Measurements from ENCODE around the gene DIPK1C.

The DIPK1C gene

DNA sequence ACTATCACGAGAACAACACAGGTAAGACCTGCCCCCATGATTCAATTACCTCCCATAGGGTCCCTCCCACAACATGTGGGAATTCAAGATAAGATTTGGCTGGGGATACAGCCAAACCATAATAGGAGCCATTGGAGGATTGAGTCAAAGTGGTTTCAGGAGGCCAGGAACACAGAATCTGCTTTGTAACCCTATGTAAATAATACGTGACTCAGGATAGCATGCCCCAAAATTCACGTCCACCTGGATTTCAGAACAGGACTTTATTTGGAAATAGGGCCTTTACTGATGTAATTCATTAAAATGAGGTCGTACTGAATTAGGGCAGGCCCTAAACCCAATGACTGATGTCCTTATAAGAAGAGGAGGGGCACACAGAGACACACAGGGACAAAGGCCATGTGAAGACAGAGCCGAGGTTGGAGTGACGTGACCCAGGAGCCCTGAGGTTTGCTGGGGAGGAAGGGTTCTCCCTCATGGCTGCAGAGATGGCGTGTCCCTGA lies 23.1 kb upstream of the DIPK1C start:
- no peak for DNase-seq

DNA sequence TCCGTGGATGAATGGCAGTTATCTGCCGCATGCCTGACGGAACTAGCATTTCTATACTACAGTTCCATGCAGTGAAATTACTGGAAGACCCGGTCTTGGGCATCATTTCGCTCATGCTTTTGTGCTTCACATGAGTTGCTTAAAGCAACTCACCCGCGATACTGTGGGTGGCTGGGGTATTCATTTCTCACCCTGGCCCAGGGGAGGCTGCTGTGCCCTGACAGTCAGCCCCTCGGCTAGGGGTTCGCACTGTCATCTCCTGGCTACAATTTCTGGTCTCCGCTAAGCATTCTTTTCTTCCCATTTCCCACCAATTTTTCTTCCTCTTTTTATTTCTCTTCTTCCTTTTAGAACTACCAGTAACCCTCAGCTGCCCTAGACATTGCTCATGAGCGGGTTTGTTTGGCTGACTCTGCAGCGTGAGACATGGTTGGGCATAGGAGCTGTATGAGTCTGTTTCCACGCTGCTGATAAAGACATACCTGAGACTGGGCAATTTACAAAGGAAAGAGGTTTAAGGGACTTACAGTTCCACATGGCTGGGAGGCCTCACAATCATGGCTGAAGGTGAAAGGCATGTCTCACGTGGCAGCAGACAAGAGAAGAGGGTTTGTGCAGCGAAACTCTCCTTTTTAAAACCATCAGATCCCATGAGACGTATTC lies 22.5 kb upstream of the DIPK1C start:
- no peak for DNase-seq

DNA sequence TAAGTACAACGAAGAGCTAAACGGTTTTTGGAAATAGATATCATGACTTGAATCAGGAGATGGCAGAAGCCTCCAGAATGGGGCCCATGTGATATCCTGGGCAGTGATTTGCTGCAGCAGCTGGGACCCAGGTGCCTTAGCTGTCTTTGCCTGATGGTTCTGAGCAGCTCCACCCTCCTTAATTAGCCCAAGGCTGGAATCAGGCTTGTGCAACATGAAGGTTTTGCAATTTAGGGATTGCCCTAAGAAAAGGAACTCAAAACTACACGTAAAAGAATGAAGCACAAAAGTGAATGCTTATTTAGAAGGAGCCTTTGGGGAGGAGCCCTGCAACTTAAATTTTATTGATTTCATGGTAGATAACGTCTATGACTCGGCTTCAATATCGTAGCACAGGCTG lies 21.8 kb upstream of the DIPK1C start:
- DNase-seq = no peak

DNA sequence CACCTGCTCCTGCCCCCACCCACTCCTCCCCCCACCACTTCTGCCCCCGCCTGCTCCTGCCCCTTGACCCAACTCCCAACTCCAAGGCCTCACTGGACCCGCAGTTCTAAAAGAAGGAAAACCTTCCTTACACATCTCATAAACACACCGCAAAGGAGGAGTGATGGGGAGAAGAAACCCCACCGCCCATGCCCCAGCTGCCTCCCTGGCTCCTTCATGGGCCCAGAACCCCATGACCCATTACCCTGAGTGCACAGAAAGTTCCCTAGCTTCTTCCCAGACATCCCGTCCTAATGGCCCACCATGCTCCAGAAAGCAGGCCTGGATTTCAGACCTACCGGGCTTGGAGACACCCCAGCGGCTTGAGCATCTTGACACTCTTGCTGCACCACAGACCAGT lies 21.2 kb upstream of the DIPK1C start:
- no peak for DNase-seq

DNA sequence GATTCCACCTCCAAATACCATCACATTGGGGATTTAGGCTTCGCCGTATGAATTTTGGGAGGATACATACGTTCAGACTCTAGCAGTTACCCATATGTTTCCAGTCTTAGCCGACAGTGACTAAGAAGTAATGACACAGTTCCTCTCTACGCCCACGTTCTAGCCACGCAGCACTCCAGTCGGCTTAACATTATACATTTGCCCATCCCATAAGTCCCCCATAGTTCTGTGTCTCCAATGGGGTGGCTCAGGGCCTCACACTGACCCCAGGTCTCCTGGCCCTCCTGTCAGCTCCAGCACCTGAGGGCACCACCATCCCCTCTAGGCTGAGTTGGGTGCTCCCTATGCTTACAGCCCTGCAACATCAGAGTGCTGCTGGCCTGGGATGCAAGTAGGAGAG lies 20.7 kb upstream of the DIPK1C start:
- no peak for DNase-seq

DNA sequence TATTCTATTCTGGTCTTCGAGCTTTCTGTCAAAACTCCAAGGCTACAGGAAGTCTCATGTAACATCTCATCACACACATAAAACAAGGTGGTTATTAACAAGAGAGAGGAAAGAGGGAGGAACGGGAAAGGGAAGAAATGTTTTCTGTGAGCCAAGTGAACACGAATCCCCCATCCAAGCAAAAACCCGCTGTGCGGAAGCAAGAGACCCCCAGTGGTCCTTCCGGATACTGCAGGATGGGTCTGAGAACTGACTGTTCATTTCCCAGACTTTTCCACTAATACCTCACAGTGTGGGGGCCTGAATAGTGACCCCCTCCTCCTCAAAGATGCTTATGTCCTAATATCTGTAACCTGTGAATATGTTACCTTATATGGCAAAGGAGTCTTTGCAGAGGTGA lies 19.0 kb upstream of the DIPK1C start:
- DNase-seq = no peak

DNA sequence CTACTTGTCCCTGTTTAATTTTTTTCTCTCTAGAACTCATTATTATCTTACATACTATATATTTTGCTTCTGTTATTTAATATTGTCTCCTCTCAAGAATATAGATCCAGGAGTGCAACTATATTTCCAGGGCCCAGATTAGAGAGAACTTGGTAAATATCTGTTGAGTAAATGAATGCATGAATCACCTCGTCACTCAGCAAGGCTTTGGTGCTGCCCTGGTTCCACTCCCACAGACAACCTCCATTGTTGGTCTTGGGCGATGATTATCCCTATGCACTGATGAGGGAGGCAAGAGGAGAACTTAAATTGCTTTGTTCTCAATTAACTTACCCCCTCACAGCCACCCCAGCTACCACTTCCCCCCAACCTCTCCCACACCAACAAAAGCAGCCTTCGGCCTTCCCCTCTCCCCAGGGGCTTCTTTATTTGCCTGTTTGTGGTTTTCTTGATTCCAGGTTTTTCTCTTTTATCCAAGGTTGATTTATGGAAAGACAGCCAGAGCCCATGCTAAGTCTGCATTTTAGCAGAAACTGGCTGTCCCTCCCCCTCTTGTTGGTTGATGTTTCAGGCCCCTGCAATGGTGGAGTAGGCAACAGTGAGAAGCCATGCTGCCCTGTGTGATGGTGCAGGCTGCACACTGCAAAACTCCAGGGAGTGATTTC lies 17.0 kb upstream of the DIPK1C start:
- DNase-seq = no peak

DNA sequence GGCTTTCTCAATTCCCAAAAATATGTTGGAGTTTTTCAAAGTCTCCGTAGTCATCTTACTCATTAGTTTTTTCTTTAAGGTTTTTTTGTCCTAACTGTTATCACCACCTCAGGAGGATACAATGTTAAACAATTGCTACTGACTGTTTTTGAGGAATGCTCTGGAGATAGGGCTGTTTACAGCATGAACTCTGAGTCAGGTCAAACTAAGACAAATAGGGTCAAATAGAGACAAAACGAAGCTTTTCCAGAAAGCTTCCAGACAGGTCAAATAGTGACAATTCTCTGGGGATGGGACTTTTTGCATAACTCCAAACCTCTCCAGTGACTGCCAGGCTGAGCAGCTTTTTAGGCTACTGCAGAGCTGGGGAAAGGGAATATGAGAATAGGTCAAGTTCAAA lies 15.2 kb upstream of the DIPK1C start:
- DNase-seq = no peak

DNA sequence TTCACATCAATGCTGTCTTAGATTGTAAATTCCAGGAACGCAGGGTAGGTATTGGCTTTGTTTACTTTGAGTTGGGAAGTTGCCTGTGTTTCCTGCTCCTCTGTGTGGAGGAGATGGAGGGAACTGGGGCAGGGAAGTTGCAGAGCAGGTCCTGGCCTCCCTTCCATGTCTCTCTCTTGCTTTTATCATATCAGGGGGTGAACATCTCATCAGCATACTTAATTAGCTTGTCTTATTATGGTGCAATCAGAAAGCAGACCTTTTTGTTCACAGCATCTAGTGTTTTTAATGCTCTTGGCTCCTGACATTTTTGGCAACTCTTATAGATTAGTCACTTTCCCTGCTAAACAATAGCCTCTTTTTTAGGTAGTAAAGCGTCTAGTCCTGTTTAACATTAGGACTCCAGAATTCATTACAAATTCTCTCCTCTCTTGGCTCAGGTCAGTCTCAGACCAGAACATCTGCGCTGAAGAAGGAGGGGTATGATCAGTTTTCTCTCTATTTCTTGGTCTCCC lies 11.5 kb upstream of the DIPK1C start:
- no peak for DNase-seq

DNA sequence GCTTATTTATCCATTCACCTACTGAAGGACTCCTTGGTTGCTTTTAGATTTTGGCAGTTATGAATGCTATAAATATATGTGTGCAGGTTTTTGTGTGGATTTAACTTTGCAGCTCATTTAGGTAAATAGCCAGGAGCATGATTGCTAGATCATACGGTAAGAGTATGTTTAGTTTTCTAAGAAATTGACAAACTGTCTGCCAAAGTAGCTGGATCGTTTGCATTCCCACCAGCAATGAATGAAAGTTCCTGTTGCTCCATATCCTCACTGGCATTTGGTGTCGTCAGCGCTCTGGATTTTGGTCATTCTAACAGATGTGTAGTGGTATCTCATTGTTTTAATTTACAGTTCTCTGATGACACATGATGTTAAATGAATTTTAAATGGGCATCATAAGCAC lies 8.7 kb upstream of the DIPK1C start:
- no peak for DNase-seq

DNA sequence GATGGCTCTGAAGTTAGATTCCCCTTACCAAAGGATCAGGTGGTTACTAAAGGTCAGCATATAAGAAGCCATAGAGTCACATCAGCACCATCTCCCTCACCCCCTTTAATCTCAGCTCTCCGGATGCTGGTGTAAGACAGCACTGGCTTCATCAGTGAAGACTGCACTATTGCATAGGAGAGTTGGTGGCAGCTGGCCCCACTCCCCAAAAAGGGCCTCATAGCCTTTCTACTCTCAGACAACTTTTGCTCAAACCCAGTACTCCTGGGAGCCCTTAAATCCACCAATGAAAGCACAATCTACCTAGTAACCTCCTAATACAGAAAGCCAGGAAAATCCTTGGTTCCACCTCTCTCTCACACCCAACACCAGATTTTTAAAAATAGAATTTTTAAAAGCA lies 6.9 kb upstream of the DIPK1C start:
- no peak for DNase-seq

DNA sequence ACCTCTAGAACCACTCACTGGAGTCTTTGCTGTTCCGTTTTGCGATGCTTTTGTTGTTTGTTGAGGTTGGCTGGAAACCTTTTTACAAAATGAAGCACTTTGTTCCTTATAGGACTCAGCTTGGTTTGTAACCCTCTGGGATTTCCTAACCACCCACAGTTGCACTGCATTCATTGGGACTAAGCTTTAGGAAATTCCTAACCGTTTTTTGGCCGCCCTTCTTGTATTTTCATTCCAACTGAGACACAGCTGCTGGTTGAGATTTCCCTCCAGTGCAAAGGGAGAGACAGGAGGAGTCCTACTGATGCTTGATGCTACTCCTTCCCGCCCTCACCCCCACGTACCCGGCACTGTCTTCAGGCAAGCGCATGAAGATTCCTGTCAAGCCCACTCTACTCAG lies 6.1 kb upstream of the DIPK1C start:
- DNase-seq = no peak

DNA sequence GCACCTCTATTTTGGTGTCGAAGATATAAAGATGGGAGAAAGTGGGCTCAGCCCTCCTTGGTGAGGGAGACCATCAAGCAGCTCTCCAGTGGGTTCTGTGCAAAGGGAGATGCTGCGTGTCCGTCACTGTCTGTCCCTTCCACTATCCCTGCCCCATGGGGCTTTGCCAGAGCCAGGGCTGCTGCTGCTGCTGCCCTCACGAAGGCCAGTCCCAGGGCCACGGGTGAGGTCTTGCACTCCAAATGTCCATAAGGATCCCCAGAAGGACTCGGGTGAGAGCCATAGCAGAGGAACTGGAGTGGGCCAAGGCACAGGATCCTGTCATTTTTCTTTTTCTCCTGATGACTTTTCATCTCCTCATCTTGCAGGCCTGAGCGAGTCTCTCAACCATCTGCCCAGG lies 3.7 kb upstream of the DIPK1C start:
- DNase-seq = no peak

DNA sequence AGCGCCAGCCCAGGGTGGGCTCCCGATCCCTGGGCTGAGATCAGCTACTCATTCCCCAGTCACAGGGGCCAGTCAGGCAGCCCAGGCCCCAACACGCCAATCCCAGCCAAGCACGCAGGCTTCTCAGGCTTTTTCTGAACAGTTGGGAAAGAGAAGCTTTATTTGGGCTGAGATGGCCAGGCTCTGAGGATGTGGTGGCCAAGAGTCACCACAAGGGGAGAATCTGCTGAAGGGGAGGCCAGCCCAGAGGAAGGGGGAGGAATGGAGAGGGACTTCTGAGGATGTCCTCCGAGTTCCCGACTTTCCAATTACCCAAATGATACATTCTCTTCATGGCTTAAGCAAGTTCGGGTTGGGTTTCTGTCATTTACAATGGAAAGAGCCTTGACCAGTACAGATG lies 2.8 kb upstream of the DIPK1C start:
- DNase-seq = no peak

DNA sequence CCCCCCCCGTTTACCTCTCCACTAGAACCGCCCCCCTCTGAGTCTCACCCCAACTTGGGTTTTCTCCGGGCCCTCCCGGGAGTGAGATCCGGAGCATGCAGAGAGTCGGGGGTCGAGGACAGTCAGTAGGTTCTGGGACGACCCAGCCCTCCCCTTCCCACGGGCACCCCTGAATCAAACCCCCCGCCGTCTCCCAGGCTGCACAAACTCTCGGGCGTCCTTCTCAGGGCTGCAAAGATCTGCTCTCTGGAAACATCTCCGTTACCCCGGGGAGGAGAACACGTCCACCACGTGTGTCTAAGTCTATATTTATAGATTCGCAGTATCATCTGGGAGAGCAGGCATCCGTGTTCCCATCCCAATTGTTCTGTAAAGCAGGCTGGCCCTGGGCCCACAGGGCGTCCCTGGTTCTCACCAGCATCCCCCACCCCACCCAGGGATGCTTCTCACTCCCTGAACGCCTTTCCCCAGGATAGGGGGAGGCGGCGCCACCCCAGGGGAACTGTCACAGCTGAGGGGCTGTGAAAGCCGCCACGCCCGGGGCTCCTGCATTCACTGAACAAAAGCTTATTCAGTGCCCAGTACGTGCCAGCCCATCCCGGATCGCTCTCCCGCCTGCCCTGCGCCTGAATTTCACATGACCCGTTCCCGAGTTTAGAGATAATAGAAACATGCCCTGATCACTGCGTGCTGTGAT lies 765 bp upstream of the DIPK1C start:
- DNase-seq = no peak

DNA sequence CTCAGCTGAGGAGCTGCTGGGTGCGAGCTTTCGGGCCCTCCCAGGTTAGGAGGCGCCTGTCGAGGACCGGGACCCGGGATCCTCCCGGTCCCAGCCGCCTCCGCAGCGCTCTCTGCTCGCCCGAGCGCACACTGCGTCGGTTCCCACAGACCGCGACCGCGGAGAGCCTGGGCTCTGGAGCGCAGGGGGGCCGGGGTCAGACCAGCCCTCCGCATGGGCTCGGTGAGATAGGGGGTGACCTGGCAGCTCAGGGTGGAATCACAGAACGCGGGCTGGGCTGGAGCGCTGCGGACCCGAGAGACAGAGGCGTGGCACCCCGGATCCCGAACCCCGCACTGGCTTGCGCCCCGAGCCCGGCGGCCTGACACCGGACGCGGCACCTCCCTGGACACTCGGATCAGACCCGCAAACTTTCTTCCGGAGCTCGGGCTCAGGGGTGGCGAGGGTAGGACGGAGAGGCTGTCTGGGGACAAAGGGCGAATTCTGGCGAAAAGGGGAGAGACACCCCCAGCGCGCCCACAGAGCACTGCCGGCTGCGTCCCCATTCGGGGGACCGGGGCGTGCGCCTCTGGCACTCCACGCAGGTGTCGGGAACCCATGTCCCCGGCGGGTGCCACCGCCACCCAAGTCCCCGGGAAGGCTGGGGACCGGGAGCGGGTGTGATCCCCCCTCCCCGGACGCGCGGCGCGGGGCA lies 612 bp downstream of the DIPK1C start:
- DNase-seq = no peak

DNA sequence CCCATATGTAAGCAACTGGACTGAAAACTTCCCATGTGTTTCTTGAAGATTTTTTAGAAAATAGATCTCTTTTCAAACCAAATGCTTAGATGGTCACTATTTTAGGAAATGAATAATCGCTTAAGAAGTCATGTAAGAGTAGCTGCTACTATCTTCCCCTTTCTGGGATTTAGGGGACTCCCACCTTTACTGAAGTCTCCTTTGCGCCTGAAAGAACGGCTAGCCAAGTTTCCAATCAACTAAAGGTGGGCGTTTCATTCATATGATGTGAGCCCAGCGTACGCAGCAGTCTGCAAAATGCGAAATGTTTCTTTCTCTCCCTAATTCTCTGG lies 1.1 kb downstream of the DIPK1C start:
- no peak for DNase-seq

DNA sequence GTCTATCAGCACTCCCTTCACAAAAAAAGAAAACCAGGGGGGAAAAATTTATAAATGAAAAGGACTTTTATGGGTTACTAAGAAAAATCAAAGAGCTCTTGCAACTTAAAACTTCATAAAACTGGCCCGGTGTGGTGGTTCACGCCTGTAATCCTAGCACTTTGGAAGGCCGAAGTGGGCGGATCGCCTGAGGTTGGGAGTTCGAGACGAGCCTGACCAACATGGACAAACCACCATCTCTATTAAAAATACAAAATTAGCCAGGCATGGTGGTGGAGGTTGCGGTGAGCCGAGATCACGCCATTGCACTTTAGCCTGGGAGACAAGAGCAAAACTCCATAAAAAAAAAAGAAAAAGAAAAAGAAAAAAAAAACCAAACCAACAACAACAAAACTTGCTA lies 1.7 kb downstream of the DIPK1C start:
- no peak for DNase-seq

DNA sequence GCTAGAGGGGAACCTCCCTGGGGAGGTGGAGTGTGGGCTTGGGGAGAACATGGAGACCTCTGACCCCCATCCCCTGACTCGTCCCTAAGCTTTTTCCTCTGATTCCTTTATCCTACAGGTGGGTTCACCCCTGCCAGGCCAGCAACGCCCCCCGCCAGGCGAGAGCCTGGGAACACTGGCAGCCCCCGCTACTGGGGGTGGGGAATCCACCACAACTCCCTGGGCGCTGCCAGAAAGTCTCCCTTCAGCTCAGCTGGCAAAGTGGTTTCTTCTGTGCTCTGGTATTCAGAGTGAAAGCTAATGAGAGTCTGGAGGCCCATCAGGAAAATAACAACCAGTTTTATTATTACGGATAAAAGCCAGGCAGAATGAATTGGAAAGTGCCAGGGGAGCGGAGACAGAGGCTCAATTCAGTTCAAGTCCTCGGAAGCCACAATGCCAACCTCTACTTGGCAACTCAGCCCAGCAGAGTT lies 2.8 kb downstream of the DIPK1C start:
- no peak for DNase-seq

DNA sequence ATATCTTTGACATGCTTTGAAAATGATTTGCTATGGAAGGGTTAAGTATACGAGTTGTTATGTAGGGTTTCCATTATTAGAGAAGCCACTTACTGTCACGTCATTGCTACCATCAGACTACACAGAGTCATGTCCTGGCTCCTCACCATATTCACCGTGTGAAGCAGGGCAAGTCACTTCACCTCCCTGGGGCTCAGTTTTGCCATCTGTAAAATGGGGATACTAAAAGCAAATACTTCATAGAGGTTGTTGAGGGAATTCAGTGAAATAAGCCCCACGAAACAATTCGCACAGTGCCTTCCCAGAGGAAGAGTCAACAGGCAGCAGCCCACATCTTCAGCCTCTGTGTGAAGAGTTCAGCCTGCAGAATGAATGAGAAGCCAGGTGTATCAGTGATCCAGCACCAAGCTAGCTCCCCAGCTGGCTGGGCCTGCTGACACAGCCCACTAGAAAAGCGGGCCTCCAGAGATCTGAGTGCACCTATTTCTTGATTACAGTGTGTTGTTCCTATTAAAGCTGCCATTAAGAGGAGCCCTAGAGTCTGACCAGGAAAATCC lies 3.4 kb downstream of the DIPK1C start:
- DNase-seq = no peak

DNA sequence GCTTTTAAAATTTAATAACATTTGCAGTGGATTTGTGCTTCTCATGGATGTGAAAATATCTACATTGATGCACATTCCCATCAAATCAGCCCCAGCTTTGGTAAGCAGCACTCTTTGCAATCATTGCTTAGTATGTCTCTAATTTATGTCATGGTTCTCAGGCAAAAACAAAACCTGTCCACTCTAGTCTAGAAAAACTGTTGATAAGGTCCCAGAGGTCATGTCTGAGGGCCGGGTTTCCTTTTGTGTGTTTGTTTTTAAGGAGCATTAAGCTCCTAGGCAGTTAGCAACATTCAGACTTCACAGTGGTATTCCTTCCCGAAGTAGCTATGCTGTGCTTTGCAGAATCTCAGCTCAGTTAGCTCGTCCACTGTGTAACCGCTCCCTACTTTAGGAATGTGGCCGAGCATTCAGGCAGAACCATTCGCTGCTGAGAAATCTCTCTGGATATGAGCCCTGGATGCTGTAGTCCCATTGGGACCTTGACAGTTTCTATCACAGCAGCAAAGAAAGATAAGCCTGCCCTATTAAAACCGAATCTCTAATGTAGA lies 4.0 kb downstream of the DIPK1C start:
- DNase-seq = no peak

DNA sequence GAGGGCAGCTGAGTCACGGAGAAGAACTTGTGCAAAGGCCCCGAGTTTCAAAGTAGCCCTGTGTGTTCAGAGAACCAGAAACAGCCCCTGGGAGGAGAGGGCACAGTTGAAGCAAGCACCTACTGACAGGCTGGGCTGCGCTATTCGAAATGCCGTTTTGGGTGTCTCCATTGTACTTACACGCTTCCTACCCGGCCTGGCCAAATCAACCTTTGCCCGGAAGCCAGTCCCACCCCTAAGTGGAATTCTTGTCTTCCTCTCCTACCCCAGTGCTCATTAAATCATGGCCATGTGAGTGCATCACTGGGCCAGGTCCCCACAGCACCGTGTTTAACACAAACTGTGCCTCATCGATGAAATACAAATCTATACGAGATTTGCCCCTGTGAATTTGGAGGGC lies 6.0 kb downstream of the DIPK1C start:
- no peak for DNase-seq

DNA sequence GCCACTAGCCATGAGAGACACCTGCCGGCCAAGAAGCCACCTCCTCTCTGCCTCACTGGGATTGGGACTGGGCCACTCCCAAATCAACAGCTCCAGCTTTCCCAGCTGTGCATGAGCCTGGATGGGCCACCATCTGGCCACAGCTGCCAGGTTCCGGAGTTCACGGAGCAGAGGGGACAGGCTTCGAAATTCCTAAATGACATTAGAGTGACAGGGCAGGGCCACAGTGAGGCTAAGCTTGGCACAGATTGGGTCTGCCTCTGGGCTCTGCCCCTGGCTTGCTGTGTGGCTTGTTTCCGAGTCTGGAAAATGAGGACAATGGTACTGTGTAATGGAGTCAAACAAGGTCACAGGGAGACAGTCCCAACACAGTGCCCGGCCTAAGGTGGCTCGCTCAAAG lies 6.5 kb downstream of the DIPK1C start:
- no peak for DNase-seq
